Spinal cord (tissue), 10 donors: ENCODE measurements around the gene TMBIM1. TPM values are rescaled to one million over a fixed set of nuclear protein-coding genes. Genes with fewer than 3 reads are reported as not detected.
"Not testable (repeated sequence)": the region's sequence is repeated elsewhere in the genome, so short reads cannot be mapped to it uniquely, and the experiment has no call there.

Experiments
- DNase-seq, 6 donors: peaks; one replicate each; pipeline versions ENCODE4 v3.0.0 to v3.0.0-alpha.2; 2013 to 2015; ENCODE audit warnings: low spot score in 6 of 6, low read depth in 4 of 6
- H3K27ac ChIP-seq: one replicate; pipeline ENCODE4 v1.5.1; 2013; ENCODE audit warnings: low read depth, low read length, control low read depth
- H3K27me3 ChIP-seq: one replicate; pipeline ENCODE4 v1.6.1; 2013; ENCODE audit warnings: low read length; ENCODE audit not compliant: control insufficient read depth, insufficient read depth
- H3K36me3 ChIP-seq: one replicate; pipeline ENCODE4 v1.6.1; 2013; ENCODE audit warnings: low read length; ENCODE audit not compliant: control insufficient read depth, insufficient read depth
- H3K4me1 ChIP-seq: one replicate; pipeline ENCODE4 v1.6.1; 2013; ENCODE audit warnings: low read length; ENCODE audit not compliant: control insufficient read depth, insufficient read depth
- H3K4me3 ChIP-seq: one replicate; pipeline ENCODE4 v1.5.1; 2013; ENCODE audit warnings: low read depth, low read length, control low read depth
- H3K9me3 ChIP-seq: one replicate; pipeline ENCODE4 v1.6.1; 2013; ENCODE audit warnings: low read length; ENCODE audit not compliant: control insufficient read depth, insufficient read depth
- WGBS: methylation state at CpG from one replicate; pipeline ENCODE4 v1.1.5; 2013; ENCODE audit warnings: missing lambda C conversion rate; ENCODE audit not compliant: insufficient coverage; 5-methylcytosine and 5-hydroxymethylcytosine counted together
- polyA plus RNA-seq, 2 donors: library from polyadenylated mRNA; unstranded; fragments of 120-200 nt; gene quantifications; one replicate each; pipeline ENCODE4 v1.2.1, GENCODE V29; 2013; ENCODE audit not compliant: insufficient read length in 2 of 2
- total RNA-seq, 2 donors: library from RNA; depleted of rRNA in 1 of 2; stranded (reverse); fragments of 120-200 nt in 1 of 2; fragments of >200 nt in 1 of 2; gene quantifications; one replicate each; pipeline versions ENCODE4 v1.2.3 to v1.2.4, GENCODE V29; 2013 to 2014
- donor health status: healthy.

The TMBIM1 gene
- total and polyA plus RNA-seq, 4 donors = 21.6 to 93.4 (median 42.0) TPM

DNA sequence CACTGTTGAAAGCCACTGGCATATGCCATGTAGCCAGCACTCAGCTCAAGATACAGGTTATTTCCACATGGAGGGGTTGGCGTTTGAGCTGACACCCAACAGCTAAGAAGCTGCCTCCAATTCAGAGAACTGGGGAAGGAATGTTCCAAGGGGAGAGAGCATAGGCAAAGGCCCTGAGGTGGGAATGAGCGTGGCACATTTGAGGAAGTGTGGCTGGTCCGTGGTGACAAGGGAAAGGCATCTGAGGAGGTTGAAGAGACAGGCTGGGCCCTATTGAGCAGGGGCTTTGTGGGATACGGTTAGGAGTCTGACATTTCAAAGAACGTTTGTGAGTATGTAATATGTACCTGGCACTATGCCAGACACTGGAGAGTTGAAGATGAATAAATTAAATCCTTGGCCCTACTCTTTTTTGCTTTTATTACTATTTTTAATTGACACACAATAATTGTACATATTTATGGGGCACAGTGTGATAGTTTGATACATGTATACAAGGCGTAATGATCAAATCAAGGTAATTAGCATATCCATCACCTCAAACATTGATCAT is 27.6 kb upstream of the TMBIM1 start:
- Histone ChIP-seq H3K4me3 (no peak overlapping the region), H3K9me3 (no peaks in the 10 kb centered on the region), H3K4me1 (peaks cover 18% of the 10 kb centered on the region), H3K27ac (no peak overlapping the region), H3K36me3 (peaks cover 4% of the 10 kb centered on the region), H3K27me3 (no peaks in the 10 kb centered on the region)
- DNase-seq = peak in 1 of 6 donors; percentile 66
- WGBS = 60% methylated on average over 3 of the region's 6 CpGs

DNA sequence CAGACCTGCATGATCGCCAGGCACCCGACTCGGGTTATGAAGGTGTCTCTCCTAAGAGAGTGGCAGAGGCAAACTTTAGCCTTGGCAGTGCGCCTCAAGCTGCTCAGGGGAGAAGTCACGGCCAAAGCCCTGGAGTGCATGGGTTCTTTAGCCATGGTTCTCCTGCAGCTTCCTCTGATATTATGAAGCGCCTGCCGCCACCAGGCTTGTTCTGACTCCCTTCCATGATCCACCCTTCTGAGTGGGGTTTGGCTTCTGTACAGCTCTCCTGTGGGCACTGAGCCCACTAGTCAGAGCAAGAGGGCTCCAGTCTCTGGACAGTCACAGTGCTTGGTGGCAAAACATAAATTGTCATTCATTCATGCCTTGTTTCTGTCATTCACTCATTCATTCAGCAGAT is 25.9 kb upstream of the TMBIM1 start:
- H3K27ac ChIP-seq = no peak overlapping the region
- peaks cover 4% of the 10 kb centered on the region for H3K36me3 ChIP-seq
- no peaks in the 10 kb centered on the region for H3K9me3 ChIP-seq
- peaks cover 7% of the 10 kb centered on the region for H3K4me1 ChIP-seq
- no peak for DNase-seq
- H3K27me3 ChIP-seq = no peaks in the 10 kb centered on the region
- WGBS = 90% methylated on average over 7 of the region's 7 CpGs
- H3K4me3 ChIP-seq = no peak overlapping the region

DNA sequence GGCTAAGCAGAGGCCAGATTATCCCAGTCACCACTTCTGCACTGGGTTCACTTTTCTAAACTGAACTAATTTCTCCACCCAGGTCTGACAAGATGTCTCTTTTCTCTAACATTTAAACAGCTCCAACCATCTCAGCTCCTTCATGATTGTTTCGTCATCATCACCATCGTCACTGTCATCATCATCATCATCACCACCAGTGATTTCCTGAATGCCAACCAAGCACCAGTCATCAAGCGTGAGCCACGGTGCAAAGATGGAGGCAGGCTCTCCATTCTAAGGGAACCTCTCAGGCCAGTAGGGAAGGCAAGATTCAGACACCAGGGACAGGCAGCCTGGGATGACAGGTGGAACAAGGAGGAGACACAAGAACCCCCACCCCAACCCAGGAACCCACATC is 25.5 kb upstream of the TMBIM1 start:
- H3K27ac ChIP-seq = no peak overlapping the region

DNA sequence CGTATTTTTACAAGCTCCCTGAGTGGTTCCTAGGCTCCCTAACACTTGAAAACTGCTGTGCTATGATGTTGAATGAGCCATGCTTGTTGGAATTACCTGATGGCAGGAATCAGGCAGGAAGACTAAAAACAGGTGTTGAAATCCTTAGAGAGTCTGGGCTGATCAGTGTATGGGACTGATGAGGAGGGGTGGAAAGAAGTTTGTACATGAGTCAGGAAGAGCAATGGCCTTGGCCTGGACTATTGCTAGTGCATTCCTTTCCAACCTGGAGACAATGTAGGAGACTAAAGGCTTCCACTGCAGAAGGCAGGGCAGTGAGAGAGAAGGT is 25.0 kb upstream of the TMBIM1 start:
- Histone ChIP-seq H3K36me3 (peaks cover 4% of the 10 kb centered on the region), H3K4me1 (peaks cover 2% of the 10 kb centered on the region), H3K4me3 (no peak overlapping the region), H3K27ac (no peak overlapping the region), H3K9me3 (no peaks in the 10 kb centered on the region), H3K27me3 (no peaks in the 10 kb centered on the region)
- WGBS = no CpG with 5 or more reads among the region's 1 CpG
- no peak for DNase-seq

More for the DNA sequence above, 25.5 kb upstream of the TMBIM1 start:
- Histone ChIP-seq H3K4me1 (peaks cover 7% of the 10 kb centered on the region), H3K4me3 (no peak overlapping the region), H3K36me3 (peaks cover 4% of the 10 kb centered on the region), H3K27me3 (no peaks in the 10 kb centered on the region), H3K9me3 (no peaks in the 10 kb centered on the region)
- DNase-seq = no peak
- 90% methylated on average over 4 of the region's 4 CpGs for WGBS

DNA sequence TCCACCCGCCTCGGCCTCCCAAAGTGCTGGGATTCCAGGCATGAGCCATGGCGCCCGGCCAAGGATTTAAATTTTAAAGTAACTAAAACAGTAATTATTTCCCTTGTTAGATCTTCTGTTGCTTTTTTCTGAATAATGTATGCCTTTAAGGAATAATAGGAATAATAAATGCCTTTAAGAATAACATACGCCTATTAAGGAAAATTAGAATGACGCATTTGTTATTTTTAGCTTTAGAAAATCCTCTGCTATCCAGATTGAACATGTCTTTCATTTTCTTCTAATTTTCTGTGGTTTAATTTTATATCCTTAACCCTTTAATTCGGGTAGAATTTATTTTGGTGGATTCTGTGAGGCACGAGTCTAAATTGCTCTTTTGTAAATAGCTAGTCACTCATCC is 23.1 kb upstream of the TMBIM1 start:
- peaks cover 4% of the 10 kb centered on the region for H3K36me3 ChIP-seq
- no peak overlapping the region for H3K4me3 ChIP-seq
- DNase-seq = no peak
- no CpG with 5 or more reads among the region's 8 CpGs for WGBS
- no peaks in the 10 kb centered on the region for H3K27me3 ChIP-seq
- H3K9me3 ChIP-seq = no peaks in the 10 kb centered on the region
- no peaks in the 10 kb centered on the region for H3K4me1 ChIP-seq
- H3K27ac ChIP-seq = no peak overlapping the region

DNA sequence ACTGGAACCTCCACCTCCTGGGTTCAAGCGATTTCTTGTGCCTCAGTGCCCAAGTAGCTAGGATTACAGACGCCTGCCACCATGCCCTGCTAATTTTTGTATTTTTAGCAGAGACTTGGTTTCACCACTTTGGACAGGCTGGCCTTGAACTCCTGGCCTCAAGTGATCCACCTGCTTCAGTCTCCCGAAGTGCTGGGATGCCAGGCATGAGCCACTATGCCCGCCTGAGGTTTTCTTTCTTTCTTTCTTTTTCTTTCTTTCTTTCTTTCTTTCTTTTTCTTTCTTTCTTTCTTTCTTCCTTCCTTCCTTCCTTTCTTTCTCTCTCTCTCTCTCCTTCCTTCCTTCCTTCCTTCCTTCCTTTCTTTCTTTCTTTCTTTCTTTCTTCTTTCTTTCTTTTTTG is 22.5 kb upstream of the TMBIM1 start:
- H3K27me3 ChIP-seq, H3K27ac ChIP-seq, H3K9me3 ChIP-seq, H3K4me1 ChIP-seq, H3K36me3 ChIP-seq, DNase-seq, H3K4me3 ChIP-seq: not testable (repeated sequence)
- 94% methylated on average over 4 of the region's 4 CpGs for WGBS

DNA sequence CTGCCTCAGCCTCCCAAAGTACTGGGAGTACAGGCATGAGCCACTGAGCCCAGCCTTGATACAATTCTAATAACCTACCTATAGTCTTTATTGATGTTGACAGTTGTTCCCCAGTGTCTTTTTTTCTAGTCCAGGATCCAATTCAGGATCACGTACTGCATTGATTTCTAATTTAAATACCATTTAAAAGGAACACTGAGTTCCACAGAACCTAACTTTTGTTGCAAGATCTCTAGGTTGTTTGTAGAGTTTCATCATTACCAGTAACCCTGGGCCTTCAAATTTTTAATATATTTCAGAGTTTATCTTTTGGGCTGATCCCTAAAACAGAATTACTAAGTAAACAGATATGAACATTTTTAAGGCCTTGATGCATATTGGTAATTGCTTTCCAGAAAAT is 21.1 kb upstream of the TMBIM1 start:
- DNase-seq = no peak
- H3K4me1 ChIP-seq = no peaks in the 10 kb centered on the region
- no peak overlapping the region for H3K27ac ChIP-seq
- H3K9me3 ChIP-seq = no peaks in the 10 kb centered on the region
- WGBS = no CpG with 5 or more reads among the region's 1 CpG
- peaks cover 4% of the 10 kb centered on the region for H3K36me3 ChIP-seq
- no peak overlapping the region for H3K4me3 ChIP-seq
- H3K27me3 ChIP-seq = no peaks in the 10 kb centered on the region

DNA sequence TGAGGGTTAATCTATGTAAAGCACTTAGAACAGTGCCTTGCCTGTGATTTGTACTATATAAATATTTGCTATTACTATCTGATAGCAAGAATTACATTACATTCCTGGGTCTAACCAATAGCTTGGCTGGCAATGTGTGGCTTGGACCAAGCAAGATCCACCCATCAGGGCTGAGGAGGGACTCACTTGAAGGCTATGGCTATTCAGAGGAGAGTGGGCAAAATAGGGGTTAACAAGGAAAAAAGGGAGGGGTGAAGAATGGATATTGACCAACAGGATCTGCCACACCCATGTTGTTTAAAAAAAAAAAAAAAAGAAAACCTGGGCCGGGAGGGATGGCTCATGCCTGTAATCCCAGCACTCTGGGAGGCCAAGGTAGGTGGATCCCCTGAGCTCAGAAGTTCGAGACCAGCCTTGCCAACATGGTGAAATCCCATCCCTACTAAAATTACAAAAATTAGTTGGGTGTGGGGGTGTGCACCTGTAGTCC is 20.0 kb upstream of the TMBIM1 start:
- Histone ChIP-seq H3K9me3 (no peaks in the 10 kb centered on the region), H3K27me3 (no peaks in the 10 kb centered on the region), H3K36me3 (no peaks in the 10 kb centered on the region), H3K27ac (no peak overlapping the region), H3K4me1 (no peaks in the 10 kb centered on the region), H3K4me3 (no peak overlapping the region)
- whole genome bisulfite sequencing = no CpG with 5 or more reads among the region's 2 CpGs
- DNase-seq = no peak

DNA sequence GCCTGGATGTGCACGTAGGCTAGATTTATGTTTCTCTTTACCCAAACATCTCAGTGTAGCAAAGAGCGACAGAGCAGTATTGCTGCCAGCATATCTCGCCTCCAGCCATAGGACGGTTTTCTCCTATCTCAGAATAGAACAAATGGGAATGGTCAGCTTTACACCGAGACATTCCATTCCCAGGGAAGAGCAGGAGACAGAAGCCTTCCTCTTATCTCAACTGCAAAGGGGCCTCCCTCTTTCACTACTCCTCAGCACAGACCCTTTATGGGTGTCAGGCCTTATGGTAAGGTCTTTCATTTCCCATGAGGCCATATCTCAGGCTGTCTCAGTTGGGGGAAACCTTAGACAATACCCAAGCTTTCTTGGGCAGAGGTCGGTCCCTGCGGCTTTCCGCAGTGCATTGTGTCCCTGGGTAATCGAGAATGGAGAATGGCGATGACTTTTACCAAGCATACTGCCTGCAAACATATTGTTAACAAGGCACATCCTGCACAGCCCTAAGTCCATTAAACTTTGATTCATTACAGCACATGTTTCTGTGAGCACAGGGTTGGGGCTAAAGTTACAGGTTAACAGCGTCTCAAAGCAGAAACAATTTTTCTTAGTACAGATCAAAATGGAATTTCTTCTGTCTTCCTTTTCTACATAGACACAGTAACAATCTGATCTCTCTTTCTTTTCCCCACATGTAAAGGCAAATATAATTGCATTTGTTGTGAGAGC is 19.4 kb upstream of the TMBIM1 start:
- WGBS = no CpG with 5 or more reads among the region's 11 CpGs
- peak in 1 of 6 donors; percentile 19 for DNase-seq

DNA sequence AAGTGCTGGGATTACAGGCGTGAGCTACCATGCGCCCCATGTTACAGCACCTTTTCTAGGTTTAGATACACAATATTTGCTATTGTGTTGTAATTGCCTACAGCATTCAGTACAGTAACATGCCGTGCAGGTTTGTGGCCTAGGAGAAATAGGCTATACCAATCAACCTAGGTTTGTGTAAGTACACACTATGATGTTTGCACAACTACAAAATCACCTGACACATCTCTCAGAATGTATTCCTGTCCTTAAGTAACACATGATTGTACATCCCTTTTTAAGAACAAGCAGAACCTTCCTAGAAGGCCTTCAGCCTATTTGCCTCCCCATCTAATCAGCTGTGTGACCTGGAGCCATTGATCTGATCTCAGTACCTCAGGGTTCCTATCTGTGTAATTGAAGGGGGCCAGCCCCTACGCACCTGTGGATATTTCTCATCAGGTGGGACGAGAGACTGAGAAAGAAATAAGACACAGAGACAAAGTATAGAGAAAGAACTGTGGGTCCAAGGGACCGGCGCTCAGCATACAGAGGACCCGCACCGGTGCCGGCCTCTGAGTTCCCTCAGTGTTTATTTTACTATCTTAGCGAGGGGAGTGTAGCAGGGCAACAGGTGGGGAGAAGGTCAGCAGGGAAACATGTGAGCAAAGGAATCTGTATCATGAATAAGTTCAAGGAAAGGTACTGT is 18.7 kb upstream of the TMBIM1 start:
- WGBS = 79% methylated on average over 2 of the region's 11 CpGs

More for the DNA sequence above, 19.4 kb upstream of the TMBIM1 start:
- not testable (repeated sequence) for H3K4me1 ChIP-seq, H3K27me3 ChIP-seq, H3K9me3 ChIP-seq, H3K36me3 ChIP-seq, H3K4me3 ChIP-seq, H3K27ac ChIP-seq

More for the DNA sequence above, 18.7 kb upstream of the TMBIM1 start:
- Histone ChIP-seq H3K27me3 (no peaks in the 10 kb centered on the region), H3K27ac (no peak overlapping the region), H3K4me1 (no peaks in the 10 kb centered on the region), H3K4me3 (no peak overlapping the region), H3K9me3 (no peaks in the 10 kb centered on the region), H3K36me3 (no peaks in the 10 kb centered on the region)
- DNase-seq = no peak
